Hematopoietic multipotent progenitor cell treated with erythropoietin and hydrocortisone succinate and interleukin-3 and kit ligand, for 17 days (in vitro differentiated cells): ENCODE results near the gene RFX3.

Experiments
- DNase-seq: peaks from one replicate; pipeline ENCODE4 v3.0.0-alpha.2; 2015; ENCODE audit warnings: low spot score

Gene RFX3

DNA sequence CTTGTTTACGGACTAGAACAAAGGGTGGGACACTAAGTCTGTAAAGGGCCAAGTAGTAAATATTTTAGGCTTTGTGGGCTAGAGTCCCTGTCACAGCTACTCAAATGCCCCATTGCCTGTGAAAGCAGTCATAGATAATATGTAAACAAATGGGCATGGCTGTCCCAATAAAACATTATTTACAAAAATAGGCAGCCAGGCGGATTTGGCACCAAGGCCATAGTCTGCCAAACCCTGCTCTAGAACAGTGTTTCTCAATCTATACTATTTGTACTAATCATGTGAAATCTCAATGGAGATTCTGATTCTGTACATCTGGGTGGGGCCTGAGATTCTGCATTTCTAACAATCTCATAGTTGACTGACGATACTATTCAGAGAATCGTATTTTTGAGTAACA is 92.0 kb downstream of the RFX3 start:
- no peak for DNase-seq

DNA sequence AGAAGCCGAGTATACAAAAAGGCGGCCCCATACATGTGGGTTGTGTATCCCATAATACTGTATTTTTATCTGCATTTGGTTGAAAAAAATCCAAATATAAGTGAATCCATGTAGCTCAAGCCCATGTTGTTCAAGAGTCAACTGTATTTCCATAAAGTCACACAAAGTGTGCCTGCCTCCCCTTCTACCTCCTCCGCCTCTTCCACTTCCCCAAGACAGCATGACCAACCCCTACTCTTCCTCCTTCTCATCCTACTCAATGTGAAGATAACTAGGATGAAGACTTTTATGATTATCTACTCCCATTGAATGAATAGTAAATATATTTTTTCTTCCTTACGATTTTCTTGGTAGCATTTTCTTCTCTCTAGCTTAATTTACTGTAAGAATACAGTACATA is 92.7 kb downstream of the RFX3 start:
- DNase-seq: no peak

DNA sequence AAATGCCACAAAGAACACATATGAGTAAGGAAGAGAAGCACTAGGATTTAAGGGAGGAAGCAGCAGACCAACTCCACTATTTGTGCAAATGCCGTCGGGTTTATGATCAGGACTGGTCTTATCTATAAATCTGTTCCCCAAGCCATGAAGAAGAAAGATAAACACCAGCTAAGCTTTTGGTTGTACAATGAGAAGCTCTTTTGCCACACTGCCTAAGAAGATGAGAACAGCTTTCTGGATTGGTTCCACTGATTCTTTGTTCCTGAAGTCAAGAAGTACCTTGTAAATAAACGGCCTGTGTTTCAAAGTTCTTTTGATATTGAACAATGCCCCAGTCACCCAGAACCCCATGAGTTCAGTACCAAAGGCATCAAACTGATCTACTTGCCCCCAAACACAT is 93.9 kb downstream of the RFX3 start:
- DNase-seq: no peak

DNA sequence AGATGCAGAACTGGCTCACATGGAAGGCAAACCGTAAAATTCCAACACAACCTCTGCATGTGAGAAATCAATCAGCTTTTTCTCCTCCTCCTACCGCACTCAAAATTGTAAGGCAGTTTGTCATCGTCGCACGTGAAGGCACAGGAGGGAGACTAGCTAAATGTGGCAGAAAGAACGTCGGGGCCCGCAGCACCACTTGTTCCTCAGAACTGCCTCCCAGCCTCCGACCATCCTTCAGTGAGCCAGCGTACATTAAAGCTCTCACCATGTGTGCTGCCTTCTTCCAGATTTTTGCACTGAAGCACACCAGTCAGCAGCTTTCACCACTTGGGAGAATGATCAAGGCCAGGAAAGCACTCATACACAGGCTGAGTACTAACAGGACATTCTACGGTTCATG is 105.9 kb downstream of the RFX3 start:
- DNase-seq: no peak

DNA sequence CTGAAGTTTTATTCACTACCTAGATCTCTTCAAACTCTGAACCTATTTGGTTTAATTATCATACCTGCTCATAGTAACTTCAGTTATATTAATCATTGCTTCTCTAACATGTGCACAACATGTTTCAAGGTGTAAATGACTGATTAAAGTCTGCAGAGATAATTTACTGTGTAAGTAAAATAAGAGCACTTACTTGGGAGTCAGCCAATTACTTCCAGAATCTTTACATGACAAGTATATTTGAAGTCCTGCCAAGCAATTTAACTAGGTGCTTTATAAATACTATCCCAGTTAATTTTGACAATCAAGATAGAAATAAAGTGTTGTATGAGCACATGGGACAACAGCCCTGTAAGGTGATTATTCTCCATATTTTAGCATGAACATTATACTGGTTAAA is 109.9 kb downstream of the RFX3 start:
- peak; percentile 13 for DNase-seq

DNA sequence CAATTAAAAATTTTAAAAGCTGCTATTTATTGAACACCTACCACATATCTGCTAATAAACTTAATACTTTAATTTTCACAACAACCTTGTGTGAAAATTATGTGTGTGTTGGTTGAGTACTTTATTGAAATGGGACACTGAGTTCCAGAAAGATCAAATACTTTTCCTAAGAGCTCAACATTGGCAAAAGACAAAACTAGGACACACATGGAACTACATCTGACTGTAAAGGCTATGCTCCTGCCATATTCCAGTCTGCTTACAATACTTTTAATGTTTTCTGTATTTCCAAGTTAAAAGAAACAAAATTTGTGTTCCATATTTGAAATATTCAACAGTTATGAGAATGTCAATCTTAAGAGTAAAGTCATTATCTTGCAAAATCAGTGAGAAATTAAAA is 111.8 kb downstream of the RFX3 start:
- DNase-seq: no peak

DNA sequence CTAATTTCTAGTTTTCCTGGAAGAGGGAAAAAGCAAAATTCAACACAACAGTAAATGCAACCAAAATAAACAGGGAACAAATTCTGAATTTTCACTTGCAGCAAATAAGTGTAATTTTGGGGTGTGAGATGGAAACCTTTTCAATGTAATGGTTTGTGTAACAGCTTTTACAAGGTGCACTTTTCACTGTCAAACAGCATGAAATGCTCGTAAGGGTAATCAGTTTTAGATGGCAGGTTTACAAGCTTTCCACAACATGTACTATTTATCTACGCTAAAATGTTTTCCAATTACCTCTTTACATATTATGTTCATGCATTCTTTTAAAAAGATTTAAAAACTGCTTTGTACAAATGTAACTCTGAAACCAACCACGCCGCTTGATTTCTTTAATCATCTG is 115.3 kb downstream of the RFX3 start:
- DNase-seq: no peak

DNA sequence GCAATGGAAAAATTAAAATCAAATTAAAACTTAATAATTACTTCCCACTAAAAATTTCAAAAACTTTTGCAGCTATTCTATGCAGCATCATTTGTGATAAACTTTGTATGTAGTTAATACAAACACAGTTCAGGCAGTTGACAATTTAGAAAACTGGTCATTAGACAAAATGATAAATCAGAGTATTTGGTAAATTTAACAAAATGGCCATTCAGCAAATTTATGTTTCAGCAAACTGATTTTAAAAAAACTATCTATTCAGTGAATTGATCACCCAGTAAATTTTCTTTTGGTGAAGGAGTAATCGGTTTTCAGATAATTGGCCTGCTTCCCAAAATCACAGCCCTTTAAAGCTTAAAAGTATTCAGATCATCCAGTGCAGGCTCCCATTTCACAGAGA is 116.3 kb downstream of the RFX3 start:
- no peak for DNase-seq

DNA sequence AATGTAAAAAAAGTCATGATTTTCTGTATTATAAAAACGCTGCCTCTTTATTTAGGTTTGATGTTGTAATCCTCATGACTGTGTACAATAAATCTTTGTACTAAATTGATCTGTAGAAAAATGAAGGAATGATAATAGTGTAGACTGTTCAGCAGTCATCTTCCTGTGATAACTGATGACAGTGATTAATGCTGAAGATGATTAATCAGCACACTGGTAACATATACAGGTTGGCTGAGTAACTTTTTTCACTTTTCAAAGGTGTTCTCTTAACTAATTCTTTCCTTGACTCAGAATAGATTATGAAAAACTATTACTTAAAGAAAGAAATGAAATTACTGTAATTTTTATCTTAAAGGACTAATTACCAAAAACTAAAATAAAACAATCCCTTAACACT is 122.5 kb downstream of the RFX3 start:
- DNase-seq: no peak

DNA sequence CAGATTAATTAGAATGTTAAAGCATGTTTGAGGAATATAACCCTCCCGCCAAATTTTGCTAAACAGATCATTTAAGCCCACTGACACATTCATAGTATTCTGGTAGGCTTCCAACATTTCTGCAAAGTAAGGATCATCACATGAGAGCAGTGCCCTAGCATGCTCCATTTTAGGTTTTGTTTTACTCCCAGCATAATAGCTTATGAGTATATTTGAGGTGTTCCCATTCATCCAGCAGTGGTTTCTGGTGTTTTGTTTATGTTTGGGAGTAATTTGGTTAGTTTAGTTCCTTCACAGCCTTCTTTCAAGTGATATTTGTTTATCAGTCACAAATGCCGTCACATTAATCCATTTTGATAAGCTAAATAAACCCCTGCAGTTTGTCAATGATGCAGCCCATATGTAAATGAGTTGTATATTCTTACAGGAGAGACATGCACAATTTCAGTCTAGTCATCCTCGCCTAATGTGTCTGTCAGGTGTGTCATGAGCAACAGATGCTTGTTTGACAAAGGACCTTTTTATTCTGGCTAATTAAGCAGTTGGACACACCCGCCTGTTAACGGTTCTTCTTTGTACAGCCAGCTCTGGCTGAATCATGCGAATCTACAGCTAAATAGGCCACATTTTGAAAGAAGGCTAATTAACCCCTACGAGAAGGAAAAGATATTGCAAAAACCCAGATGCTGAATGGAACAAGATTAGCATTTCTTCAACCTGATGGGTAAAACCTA is 124.4 kb downstream of the RFX3 start:
- DNase-seq: no peak

DNA sequence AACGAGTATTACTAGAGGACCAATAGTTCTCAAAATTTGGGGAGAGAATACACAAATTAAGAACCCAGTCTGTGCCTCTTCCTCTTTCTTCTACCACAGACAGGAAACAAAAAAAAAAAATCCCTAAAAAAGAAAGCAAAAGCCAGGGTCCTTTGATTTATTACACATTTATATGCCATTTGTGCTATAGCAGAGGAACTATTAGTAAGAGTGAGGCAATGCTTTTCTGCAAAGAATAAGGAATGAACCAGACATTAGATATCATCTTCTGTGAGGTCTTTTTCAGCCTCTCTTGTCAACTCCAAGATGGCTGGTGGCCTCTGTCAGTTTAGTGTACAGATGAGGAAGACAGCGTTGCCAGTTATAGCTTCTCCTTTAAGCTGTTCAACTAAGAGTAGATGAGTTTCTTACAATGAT is 127.6 kb downstream of the RFX3 start:
- no peak for DNase-seq

DNA sequence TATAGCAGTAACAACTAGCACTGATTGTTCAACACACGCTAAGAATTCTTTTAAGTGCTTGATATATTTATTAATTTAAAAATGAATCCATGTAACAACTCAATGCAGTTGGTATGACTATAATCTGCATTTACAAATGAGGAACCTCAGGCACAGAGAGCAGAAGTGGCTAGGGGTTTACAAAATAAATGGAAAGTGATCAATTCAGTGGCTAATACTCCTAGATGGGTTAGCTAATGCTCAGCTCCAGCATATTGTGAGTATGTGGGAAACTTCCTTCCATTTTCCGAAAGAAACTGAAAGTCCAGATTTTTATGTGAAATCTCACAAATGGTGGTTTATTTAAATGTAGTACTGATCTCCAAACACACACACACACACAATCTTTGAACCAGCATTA is 128.0 kb downstream of the RFX3 start:
- DNase-seq: no peak

DNA sequence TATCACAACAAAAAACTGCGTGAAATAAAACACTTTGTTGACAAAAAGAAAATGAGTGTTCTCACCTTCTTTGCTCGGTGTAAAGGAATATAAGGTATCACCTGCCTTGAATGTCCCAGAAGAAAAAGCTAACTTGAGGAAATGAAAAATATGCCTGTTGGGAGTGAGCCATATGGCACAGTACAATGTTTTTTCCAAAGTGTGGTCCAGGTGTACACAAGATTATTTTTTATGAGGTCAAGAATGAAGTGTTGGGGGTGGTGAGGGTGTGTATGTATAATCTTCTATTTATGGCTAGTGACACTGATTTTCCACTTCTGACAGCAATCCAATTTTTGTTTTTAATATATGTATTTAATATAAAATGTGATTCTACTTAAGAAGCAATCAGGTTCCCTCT is 134.4 kb downstream of the RFX3 start:
- DNase-seq: no peak

DNA sequence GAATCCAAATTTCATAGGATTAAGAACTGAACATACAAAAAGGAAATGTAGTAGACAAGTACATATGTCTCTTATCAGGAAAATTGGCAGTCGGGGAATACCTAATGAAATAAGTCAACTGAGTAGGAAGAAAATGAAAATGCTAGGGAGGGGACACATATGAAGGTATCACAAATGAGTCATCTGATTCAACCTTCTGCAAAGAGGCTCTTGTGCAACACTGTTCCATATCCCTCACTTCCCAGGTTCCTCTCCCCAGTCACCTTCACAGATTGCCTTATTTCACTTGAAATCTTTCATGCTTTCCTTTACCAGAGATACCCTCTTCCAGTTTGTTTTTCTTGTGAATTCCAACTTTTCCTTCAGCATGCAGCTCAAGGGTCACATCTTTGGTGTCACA is 139.0 kb downstream of the RFX3 start:
- DNase-seq: no peak

DNA sequence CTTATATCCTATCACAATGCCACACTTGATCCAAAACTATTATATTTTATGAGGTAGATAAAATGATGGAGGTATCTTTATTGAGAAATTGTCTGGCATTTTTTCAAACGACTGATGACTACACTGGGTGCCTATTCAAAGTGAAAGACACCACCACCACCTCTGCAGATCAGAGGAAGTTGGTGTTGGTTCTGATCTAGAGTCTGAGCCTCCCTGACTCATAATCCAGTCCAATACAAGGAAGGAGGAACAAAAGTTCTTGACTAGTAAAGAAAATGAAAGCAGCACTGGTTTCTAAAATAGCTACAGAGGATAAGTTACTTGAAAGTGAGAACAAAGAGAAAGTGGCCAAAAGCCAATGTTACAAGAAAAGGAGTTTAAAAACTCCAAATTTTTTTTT is 139.9 kb downstream of the RFX3 start:
- DNase-seq: no peak

DNA sequence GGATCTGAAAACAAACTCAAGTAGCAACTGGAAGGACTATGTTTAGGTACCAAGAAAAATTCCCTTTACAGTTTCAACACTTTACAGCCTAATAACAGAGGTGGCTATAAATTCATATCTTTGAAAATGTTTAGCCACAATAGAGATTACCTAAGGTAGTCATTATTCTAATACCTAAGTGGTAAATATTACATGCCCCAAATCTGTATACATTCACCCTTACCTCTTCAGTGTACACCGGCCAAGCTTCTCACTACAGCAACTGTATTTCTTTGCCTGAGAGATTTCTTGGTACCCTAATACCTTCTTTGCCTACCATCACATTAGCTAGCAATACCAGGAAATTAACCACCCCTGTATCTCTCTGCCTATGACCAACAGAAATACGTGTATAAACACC is 154.0 kb downstream of the RFX3 start:
- no peak for DNase-seq

DNA sequence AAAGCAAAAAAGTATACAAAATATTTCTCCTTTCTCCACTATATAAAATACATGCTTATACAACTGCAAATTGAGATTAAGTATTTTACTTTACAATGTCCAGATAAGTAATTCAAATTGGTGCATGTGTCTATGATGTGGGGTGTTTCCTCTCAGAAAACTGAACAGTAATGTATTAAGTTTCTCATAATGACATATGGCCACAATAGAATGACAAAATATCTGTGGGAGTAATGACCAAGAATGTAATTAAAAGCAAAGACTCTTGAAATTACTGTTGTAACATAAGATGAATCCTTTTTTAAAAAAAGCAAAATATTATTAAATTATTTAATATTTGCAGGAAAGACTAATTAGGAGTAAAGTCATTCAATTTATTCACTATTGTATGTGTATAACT is 155.1 kb downstream of the RFX3 start:
- DNase-seq: no peak

DNA sequence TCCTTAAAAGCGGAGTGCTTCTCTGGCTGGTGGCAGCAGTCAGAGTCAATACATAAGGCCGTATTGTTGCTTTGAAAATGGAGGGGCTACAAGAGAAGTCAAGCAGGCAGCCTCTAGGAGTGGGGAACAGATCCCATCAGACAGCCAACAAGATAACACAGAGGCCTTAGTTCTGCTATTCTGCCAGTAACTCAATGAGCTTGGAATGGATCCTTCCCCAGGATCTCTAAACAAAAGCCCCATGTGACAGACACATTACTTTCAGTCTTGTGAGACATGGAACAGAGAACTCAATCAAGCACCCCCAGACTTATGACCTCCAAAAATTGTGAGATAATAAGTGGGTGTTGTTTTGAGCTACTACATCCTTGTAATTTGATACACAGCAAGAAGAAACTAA is 158.6 kb downstream of the RFX3 start:
- DNase-seq: no peak

DNA sequence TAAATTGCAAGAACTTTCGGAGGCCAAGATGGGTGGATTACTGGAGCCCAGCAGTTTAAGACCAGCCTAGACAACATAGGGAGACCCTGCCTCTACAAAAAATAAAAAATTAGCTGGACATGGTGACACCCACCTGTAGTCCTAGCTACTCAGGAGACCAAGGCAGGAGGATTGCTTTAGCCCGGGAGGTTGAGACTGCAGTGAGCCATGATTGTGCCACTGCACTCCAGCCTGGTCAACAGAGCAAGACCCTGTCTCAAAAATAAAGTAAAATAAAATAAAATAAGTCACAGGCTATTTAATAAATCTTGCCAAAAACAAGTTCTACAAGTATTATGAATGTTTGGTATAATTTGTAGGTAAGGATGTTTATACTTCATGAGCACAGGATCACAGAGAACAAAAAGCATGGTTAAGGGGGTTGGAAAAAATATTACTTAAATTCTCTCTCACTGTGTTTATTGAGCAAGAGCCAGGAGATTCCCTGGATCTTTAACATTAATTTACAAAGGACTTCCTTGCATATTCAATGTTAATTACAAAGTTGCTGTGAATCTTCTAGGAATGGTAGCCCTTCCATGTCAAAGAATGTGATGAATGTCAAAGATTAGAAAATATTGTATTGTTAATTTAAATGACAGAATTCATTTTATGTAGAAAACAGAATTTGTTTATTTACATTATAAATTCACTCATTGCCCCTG is 164.0 kb downstream of the RFX3 start:
- DNase-seq: no peak

DNA sequence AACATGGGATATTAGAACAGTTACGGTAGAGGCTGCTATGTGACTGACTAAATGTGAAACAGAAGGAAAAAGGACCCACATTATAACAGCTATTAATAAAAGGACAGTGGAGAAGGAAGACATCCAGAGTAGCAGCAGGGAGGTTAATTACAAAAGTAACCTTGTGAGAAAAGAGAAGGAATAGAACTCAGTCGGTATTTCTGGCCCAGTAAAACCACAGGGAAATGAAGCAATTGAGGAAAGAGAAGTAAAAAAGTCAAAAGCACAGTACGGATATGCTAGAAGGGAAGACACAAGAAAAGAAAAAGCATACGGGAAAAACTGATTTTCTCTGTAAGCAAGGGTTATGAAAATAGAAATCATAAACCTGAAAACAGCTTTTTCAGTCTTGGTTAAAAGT is 164.7 kb downstream of the RFX3 start:
- DNase-seq: no peak

DNA sequence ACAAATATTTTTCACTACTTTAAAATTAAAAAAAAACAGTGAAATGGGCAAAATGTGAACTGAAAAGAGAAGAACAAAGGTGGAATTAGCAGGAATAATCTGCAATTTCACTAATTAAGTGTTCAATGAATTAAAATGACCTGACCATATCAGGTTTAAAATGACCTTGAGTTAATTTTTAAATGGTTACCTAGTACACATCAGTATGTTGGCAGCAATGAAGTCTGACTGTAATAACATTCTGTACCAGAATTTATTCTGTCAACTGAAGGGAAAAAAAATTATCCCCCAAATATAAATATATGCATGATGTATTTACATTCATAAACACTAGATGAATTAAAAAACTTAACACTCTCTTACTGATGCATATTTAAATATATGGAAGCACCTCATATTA is 165.6 kb downstream of the RFX3 start:
- DNase-seq: no peak

DNA sequence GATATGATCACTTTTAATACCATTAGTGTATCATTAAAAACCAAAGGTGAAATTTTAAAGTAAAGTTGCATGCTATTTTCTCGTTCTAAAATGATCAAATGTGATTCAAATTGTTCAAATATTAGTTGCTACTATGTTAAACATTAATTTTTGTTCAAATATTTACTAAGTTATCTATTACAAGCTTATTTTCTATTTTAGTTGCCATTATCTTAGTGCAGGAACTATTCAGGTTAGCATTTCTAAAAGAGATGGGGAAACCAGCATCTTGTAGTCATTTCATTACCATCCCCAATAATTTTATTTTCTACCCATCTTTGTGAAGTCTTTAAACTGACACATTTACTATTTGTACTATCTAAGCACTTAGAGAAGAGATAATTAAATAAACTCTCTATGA is 166.0 kb downstream of the RFX3 start:
- no peak for DNase-seq

DNA sequence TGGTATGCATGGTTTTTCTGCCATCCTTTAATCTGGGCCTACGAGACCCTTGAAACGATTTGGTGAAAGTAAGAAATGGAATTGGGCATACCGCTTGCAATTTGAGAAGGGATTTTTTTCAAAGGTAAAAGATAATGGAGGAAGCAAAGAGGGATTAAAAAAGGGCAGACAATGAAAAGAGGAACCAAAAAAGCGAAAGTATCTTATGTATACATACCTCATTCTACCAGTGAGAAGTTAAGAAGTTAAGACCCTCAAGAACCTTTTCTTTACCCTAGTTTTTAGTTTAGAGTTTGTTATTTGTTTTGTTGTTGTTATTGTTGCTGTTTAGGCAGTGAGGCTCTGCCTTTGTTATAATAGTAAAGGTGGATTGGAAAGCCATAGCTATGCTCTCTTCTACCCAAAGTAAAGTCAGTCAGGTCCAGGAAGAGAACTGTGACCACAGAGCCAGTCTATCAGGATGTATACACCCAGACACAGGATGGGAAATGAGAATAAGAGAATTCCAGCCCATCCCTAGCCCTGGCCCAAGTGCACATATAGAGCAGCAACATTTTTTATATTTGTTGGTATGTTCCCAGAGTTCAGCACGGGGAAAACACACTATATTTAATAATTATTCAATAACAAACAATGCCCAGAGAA is 166.6 kb downstream of the RFX3 start:
- DNase-seq: no peak

DNA sequence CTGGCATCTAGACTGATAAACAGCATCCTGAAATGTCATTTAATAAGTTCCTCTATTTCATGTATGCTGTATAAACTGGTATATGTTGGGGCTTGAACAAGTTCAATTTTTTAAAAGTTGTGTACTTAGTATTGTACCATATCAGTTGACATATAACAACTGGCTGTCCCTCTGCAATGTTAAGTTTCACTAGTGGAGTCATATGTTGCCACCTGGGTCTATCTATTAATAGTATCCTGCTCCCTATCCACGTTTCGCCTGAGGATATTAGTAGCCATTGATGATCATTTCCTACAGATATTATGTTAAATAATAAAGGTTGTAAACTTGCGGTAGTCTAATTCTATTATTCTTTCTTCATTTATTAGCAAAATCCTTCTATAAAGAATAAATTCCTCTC is 177.6 kb downstream of the RFX3 start:
- no peak for DNase-seq
